GM21717 (cell line): ENCODE measurements around the gene SMPDL3B.

Source experiments
- ATAC-seq: cut with Tn5 transposase; IDR thresholded peaks from one replicate; pipeline ENCODE4 v1.9.1; 2021; ENCODE audit warnings: mild to moderate bottlenecking, moderate library complexity; ENCODE audit not compliant: unreplicated experiment

Gene SMPDL3B, protein sequence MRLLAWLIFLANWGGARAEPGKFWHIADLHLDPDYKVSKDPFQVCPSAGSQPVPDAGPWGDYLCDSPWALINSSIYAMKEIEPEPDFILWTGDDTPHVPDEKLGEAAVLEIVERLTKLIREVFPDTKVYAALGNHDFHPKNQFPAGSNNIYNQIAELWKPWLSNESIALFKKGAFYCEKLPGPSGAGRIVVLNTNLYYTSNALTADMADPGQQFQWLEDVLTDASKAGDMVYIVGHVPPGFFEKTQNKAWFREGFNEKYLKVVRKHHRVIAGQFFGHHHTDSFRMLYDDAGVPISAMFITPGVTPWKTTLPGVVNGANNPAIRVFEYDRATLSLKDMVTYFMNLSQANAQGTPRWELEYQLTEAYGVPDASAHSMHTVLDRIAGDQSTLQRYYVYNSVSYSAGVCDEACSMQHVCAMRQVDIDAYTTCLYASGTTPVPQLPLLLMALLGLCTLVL

DNA sequence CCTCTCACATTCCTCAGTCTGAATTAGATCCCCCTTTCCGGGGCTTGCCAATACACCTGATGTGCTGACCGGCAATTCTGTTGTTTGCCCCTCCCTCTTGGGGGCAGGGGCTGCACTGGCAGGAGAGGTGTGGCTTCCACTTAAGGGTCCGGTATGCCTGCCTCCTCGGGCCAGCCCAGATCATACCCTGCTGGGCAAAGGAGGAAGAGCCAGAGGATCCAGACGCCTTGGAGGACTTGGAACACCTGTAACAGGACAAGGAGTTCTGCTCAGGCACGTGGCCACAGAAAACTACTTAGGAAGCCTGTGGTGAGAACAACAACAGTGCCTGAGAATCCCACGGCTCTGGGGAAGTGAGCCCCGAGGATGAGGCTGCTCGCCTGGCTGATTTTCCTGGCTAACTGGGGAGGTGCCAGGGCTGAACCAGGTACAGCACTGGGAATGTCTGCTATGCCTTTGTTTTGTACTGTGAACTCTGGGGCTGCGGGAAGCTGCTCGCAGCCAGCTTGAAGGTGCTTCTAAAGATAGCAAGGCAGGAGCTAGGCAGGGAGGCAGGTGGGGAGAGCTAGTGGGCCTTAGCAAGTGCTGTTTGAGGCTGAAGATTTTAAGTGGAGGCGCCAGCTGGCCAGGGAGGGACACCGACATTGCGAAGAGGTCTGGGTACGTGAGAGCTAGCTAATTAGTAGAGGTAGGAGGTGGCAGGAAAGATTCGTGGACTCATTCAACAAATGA lies at the start of gene SMPDL3B:
TSS of gene SMPDL3B (plus strand) at position 183 of the 732 bp plus-strand sequence. CDS start at position 367, 184 bp downstream.
- no peak for ATAC-seq

DNA sequence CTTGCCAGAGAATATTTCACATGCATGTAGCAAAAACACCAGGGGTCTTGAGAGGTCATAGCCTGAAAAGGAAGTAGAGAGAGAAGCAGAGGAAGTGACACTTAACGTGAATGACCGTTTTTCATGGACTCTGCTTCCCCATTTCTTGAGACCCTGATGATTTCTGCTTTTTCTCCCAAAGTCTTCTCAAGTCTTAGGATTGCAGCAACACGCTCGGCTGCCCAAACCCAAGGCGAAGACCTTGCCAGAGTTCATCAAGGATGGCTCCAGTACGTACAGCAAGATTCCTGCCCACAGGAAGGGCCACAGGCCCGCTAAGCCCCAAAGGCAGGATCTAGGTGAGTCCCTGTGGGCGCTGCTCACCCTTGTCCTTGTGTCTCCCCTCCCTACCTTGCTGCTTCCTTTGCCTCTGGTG lies 49.7 kb upstream of the SMPDL3B start:
- no peak for ATAC-seq

GRCh38 chr1:27885621-27886352 lies 49.0 kb upstream of the SMPDL3B start:
- ATAC-seq: no peak

- ATAC-seq: no peak
These were observed 48.5 kb upstream of the SMPDL3B start for GRCh38 chr1:27886353-27886679.

DNA sequence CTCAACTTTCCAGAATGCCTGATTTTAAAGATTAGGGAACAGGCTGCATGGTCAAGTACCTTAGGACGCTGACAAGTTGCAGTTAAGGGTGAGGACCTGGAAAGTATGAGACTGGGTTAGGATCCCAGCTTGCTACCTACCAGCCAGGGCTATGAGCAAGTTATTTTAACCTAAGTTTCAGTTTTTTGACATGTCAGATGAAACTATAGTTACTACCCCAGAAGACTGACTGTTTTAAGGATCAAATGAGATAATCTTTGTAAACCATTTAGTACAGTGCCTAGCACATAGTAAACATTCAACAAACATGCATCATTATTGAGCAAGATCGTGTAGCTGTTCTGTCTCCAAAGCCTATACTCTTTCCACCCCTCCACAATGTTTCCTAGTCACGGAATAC lies 48.1 kb upstream of the SMPDL3B start:
- no peak for ATAC-seq

DNA sequence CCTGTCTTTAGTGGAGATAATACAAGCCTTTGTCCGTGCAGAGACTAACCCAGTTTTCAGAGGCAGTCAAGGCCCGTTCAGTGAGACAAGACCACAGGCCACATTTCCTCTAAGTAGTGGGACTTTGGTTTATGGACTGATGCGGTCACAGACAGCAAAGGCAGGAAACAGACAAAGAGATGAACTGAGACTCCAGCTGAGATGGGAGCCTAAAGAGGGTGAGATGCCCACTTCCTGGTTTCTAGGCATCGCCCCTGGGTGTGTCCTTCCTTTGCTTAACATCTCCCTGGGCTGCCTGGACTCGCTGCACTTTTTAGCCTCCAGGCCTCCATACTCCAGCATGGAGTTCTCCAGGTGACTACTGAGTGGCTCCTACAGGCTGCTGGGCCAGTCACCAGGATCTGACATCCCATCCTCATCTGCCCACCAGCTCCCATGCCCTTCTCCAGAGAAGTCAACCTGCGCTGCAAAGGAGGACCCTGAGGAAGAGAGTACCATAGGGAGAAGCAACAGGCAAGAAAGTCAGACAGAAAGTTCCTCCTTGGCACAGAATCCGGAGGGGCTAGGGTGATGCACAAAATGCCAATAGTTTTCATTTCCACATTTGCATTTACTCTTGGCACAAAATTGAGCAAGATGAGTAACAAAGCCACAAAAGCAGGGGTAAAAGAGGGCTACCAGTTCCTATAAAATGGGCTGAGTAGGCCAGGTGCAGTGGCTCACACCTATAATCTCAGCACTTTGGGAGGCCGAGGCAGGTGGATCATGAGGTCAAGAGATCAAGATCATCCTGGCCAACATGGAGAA lies 47.4 kb upstream of the SMPDL3B start:
- ATAC-seq: no peak

DNA sequence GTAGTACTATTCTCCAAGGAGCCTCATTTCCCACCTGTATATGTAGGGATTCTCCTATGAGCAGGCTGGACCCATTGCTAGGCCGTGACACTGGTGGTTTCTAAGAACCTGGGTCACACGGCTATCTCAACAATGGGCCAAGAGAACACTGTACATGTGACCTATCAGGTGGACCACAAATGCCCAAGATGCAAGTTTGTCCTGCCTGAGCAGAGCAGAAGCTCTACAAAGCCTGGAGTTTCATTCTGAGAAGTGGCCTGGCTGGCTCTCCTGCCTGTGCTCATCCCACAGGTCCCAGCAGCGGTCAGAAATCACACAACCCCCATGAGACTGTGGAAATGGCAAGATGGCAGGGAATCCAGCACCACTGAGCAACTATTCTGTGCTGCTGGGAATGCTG lies 45.3 kb upstream of the SMPDL3B start:
- no peak for ATAC-seq

GRCh38 chr1:27891196-27891889 lies 43.5 kb upstream of the SMPDL3B start:
- ATAC-seq: no peak

GRCh38 chr1:27894521-27894920 lies 40.3 kb upstream of the SMPDL3B start:
- ATAC-seq: no peak

DNA sequence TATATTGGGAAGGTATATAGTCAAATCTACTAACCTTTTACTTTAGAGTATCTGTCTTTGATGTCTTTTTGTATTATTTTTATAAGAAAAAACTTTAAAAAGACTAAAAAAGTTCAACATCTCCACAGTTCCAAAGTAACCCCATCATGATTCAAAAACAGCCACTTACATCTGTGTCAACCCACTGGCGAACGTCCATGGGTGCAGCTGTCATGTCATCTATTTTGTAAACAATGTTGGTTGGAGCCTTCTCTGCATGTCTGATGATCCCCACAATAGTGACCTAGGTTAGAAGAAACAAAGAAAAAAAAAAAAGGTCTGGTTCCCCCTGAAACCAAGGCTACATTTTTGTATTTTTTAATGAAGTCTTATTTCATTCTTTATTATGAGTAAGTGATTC lies 28.0 kb upstream of the SMPDL3B start:
- no peak for ATAC-seq

DNA sequence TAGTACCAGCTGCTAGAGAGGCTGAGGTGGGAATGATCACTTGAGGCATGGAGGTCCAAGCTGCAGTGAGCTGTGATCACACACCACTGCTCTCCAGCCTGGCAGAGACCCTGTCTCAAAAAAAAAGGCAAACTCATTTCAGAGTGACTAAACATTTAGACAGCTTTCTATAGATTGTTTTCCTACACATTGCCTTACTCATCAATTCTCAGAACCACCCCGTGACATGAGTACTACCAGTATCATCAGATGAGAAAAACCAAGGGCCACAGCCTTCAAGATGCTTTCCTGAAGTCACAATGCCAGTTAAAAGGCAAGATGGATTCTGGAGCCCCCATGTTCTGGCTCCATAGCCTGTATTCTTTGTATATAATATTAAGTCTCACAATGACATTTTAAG lies 22.4 kb upstream of the SMPDL3B start:
- no peak for ATAC-seq

DNA sequence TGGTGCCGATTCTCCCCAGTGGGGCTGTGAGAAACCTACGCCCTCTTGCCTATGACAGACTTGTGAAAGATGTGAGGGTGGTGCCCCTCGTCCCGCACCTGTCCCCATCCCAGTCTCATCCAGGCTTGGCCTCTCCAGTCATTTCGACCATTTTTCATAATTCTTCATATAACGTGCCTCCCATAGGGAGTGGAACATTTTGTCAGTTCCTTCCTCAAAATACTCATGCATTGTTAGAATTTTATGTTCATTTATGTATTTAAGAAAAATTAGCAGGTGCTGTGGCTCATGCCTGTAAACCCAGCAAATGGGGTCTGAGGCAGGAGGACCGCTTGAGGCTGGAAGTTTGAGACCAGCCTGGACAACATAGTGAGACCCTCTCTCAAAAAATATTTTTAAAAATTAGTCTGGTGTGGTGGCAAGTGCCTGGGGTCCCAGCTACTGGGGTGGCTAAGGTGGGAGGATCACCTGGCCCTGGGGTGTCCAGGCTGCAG lies 19.7 kb upstream of the SMPDL3B start:
- ATAC-seq: peak; percentile 11

DNA sequence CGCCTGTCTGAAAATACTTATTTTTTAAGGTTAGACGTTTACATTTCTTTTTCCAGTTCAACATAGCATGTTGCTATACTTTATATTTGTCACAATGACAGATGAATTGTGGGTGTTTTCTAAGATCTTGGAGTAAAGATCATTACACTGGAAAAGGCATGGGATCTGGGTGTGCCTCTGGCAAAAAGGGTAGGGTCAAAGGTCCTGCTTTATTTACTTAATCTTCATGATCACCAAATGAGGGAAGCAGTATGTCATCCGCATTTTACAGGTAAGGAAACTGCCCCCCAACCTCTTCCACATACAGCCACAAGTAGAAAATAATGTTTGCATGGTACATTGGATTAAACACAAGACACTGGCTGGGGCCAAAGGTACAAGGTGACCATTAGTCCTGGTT lies 12.5 kb upstream of the SMPDL3B start:
- ATAC-seq: no peak

DNA sequence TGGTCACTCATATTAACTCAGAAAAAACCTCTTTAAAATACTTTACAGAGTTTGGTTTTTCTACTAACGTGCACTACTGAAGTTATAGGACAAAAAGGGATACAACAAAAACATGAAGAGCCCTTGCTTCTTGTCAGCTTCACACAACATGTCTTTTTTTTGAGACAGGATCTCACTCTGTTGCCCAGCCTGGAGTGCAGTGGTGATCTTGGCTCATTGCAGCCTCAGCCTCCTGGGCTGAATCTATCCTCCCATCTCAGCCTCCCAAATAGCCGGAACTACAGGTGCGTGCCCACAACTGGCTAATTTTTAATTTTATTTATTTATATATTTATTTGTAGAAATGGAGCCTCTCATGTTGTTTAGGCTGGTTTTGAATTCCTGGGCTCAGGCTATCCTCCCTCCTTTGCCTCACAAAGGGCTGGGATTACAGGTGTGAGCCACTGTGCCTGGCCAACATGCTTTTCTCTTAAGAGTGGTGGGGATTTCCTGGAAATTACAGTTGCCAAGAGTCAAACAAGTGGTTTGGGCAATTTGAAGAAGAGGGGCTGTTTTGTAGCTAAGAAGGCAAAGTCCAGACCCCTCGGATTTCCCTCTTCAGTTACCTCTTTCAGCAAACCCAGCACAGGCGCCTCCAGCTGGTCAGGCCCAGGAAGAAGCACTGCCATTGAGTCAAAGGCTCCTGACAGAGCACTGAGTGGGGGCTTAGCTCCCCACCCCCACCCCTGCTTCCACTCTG lies 6.4 kb upstream of the SMPDL3B start:
- ATAC-seq: no peak

DNA sequence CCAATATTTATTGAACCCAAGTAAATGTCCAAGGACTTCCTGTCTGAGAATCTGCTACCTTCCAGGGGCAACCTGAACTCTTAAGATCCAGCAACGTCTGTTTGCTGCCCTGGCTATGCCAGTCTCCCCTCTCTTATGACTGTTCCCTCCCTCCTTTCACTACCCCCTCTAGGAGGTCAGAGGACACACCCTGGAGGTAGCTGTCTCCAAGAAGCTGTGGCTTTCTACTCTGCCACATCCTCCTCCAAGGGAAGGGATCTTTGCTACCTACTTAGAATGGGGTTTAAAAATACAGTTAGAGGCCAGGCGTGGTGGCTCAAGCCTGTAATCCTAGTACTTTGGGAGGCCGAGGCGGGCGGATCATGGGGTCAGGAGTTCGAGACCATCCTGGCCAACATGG lies 3.6 kb upstream of the SMPDL3B start:
- ATAC-seq: no peak

DNA sequence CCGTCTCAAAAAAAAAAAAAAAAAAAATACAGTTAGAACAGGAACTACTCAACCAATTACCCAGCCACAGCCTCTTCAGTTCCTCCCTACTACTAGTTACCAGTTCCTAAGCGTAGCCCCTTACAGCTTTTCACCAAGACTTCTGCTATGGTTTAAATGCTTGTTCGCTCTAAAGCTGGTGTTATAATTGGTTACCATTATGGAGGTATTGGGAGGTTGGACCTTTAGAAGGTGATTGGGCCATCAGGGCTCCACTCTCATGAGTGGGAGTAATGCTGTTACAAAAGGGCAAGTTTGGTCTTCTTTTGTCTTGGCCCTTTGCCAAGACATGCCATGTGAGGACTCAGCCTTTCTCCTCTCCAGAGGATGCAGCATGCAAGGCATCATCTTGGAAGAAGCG lies 3.0 kb upstream of the SMPDL3B start:
- no peak for ATAC-seq

- ATAC-seq: no peak
These were observed 921 bp downstream of the SMPDL3B start for GRCh38 chr1:27935721-27936120.

DNA sequence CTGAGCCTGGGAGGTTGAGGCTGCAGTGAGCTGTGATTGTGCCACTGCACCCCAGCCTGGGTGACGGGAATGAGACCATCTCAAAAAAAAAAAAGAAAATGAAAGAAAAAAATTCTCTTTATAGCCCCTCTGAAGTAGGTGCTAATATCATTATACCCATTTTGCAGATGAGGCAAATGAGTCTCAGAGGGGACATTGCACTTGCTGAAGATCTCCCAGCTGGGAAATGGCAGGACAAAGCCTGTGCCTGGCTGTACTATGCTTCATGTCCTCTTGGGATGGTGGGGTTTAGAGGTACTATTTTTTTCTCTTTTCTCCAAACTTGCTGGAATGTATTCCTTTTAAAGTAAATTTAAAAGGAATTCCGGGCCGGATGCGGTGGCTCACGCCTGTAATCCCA lies 1.6 kb downstream of the SMPDL3B start:
- no peak for ATAC-seq

DNA sequence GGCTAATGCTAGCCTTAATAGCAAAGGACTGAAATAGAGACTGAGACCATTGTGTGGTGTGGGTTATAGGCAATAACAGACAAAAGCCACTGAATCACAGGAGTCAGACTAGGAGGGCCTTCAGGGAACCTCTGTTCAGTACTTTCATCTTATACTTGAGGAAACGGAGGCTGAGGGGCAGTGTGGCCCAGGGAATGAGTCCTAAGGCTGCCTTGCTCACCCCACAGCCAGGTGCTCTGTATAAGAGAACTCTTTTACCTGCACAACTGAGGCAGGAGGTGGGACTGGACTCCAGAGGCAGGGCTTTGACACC lies 2.7 kb downstream of the SMPDL3B start:
- ATAC-seq: no peak

DNA sequence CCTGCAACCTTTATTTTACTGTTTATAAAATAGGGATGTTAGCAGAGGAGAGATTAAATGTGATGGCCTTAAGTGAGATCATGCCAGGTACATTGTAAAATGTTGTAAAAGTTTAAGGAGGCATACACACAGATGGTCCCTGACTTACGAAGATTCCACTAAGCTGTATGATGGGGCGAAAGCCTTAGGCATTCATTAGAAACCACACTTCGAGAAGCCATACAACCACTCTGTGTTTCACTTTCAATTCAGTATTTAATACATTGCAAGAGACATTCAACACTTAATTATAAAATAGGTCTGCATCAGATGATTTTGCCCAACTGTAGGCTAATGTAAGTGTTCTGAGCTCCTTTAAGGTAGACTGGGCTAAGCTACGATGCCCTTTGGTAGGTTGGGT lies 3.7 kb downstream of the SMPDL3B start:
- no peak for ATAC-seq
